Measurements from ENCODE around the gene PTCRA. TPM values are rescaled to one million over a fixed set of nuclear protein-coding genes. Genes with fewer than 3 reads are reported as not detected.

Gene PTCRA
- total RNA-seq, 1 donor from 2014 or later = not detected

DNA sequence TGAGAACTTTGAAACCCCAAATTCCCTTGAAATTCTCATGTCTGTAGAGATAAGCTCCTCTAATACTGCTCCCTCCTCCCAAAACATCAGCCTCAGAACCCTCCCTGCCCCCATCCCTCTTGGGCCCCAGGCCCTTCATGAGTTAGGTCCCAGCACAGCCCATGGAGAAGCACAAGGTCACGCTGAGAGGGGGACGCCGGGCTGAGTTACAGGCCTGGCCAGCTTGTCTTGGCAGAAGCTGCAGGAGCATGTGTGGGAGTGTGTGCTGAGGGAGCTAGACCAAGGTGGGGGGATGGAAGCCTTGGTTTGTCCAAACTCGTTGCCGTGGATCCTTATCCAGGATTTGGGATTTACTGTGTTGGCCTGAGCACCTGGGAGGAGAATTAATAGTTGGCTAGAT lies 8.5 kb upstream of the PTCRA start:
- DNase-seq (ENCODE audit: extremely low spot score in 2 of 2) = no peak
- Histone ChIP-seq H3K27me3 (no peaks in the 10 kb centered on the region), H3K27ac (no peak overlapping the region), H3K4me1 (peaks cover 7% of the 10 kb centered on the region), H3K4me3 (no peak overlapping the region), H3K36me3 (no peaks in the 10 kb centered on the region), H3K9me3 (no peaks in the 10 kb centered on the region)
- intact Hi-C loops (cut with DNase I) = loop anchor here (10.0 kb wide), 1 partner anchor 107 kb away; the partner anchor contains the start of genes KLHDC3 and MEA1
- no peak for TF ChIP-seq POLR2A (IDR thresholded peaks at IDR 0.05)
- TF ChIP-seq, protein P1, sequence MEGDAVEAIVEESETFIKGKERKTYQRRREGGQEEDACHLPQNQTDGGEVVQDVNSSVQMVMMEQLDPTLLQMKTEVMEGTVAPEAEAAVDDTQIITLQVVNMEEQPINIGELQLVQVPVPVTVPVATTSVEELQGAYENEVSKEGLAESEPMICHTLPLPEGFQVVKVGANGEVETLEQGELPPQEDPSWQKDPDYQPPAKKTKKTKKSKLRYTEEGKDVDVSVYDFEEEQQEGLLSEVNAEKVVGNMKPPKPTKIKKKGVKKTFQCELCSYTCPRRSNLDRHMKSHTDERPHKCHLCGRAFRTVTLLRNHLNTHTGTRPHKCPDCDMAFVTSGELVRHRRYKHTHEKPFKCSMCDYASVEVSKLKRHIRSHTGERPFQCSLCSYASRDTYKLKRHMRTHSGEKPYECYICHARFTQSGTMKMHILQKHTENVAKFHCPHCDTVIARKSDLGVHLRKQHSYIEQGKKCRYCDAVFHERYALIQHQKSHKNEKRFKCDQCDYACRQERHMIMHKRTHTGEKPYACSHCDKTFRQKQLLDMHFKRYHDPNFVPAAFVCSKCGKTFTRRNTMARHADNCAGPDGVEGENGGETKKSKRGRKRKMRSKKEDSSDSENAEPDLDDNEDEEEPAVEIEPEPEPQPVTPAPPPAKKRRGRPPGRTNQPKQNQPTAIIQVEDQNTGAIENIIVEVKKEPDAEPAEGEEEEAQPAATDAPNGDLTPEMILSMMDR (IDR thresholded peaks at IDR 0.05) = no peak
- TF ChIP-seq POLR2AphosphoS5 (IDR thresholded peaks at IDR 0.05; ENCODE audit: insufficient read depth in 1 of 2, low read depth in 1 of 2) = peak in 1 of 2 donors; percentile 41

DNA sequence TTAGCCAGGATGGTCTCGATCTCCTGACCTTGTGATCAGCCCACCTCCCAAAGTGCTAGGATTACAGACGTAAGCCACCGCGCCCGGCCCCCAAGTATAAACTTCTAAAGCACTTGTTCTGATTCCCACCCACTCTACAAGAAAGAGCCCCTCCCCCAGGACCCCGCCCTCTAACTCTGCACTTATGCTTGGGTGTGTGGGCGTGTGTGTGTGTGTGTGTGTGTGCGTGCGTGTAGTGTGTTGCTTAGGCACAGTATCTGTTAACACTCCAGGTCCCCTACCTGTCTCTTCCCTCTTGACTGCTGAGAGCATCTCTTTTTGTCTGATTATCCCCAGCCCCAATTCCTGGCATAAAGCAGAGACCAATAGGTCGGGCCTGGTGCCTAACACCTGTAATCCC lies 6.0 kb upstream of the PTCRA start:
- Histone ChIP-seq H3K9me3 (no peaks in the 10 kb centered on the region), H3K27ac (no peak overlapping the region), H3K36me3 (no peaks in the 10 kb centered on the region), H3K4me1 (peaks cover 7% of the 10 kb centered on the region), H3K27me3 (no peaks in the 10 kb centered on the region), H3K4me3 (no peak overlapping the region)
- intact Hi-C loops (cut with DNase I) = loop anchor here (10.0 kb wide), 1 partner anchor 105 kb away; the partner anchor contains the start of genes KLHDC3 and MEA1
- TF ChIP-seq POLR2AphosphoS5 (IDR thresholded peaks at IDR 0.05; ENCODE audit: insufficient read depth in 1 of 2, low read depth in 1 of 2) (no peak), POLR2A (IDR thresholded peaks at IDR 0.05) (no peak)
- TF ChIP-seq, protein P1 (IDR thresholded peaks at IDR 0.05) = no peak
- no peak for DNase-seq (ENCODE audit: extremely low spot score in 2 of 2)

DNA sequence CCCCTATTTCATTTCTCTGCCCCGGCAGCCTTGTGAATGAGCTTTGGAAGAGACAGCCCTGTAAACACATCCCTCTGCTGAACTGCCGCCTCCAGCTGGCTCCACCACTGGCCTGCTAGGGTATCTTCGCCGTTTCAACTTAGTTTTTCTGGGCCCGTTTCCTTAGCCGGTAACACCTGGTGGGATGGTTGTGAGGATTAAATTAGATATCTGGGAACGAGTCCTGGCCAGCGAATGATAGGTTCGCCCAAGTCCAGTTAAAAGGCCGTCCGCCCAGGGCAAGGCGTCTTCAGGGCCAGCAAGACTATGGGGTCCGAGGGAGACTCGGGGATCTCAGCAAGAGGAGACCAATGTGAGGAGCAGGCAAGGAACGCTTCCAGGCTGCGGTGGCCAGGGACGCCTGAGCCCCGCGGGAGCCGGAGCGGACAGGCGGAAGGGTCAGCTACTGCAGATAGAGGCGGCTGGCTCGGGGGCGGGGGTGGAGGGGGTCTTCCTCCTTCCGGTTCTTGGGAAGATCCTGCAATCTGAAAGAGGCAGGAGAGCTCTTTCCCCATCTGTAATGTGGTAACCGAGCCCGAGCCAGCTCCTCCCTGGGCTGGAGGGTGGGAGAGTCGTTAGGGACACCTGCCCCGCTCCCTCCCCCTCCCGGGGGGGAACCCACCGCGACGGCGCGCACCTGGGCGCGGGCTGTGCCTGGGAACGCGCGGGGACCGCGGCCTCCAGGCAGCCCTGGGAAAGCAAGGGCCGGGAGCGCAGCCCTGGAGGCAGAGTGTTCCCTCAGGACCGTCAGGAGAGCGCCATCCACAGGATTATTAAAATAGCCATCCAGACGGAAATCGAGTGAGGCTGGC lies 4.5 kb upstream of the PTCRA start:
- intact Hi-C loops (cut with DNase I) = no loop called here
- H3K4me3 ChIP-seq = peak overlapping the region; percentile 23 to 33

DNA sequence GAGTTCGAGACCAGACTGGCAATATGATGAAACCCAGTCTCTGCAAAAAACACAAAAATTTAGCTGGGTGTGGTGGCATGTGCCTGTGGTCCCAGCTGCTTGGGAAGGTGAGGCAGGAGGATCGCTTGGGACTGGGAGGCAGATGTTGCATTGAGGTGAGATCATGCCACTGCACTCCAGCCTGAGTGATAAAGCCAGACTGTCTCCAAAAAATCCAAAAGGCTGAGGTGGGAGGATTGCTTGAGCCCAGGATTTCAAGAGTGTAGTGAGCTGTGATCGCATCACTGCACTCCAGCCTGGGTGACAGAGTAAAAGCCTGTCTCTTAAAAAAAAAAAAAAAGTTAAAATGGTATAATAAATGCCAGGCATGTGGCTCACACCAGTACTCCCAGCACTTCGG lies 1.3 kb upstream of the PTCRA start:
- intact Hi-C loops (cut with DNase I) = no loop called here
- TF ChIP-seq, protein P1 (IDR thresholded peaks at IDR 0.05) = no peak
- TF ChIP-seq POLR2AphosphoS5 (IDR thresholded peaks at IDR 0.05; ENCODE audit: insufficient read depth in 1 of 2, low read depth in 1 of 2) (no peak), POLR2A (IDR thresholded peaks at IDR 0.05) (no peak)

More for the DNA sequence above, 4.5 kb upstream of the PTCRA start:
- H3K9me3 ChIP-seq = no peaks in the 10 kb centered on the region
- TF ChIP-seq POLR2A (IDR thresholded peaks at IDR 0.05) = no peak
- no peak for TF ChIP-seq POLR2AphosphoS5 (IDR thresholded peaks at IDR 0.05; ENCODE audit: insufficient read depth in 1 of 2, low read depth in 1 of 2)
- TF ChIP-seq, protein P1 (IDR thresholded peaks at IDR 0.05) = no peak
- H3K4me1 ChIP-seq = peaks cover 7% of the 10 kb centered on the region
- no peaks in the 10 kb centered on the region for H3K27me3 ChIP-seq
- H3K36me3 ChIP-seq = no peaks in the 10 kb centered on the region
- DNase-seq (ENCODE audit: extremely low spot score in 2 of 2) = no peak
- H3K27ac ChIP-seq = no peak overlapping the region

DNA sequence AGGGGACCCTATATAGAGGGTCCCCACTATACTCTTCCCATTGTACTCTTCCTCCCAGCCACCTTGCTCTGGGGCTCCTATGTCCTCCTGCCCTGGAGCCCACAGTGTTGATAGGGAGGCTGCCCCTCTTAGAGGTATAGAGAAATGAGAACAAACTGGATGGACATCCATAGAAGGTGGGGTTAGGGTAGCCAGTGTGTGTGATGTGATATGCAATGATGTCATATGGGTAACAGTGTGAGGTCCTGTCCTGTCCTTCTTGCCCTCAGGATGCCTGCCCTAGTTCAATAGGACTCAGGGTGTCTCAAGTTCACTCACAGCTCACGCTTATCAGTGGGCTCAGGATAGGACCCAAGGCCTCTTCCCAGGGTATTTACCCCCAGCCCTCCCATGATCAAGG lies 435 bp downstream of the PTCRA start:
- TF ChIP-seq POLR2A (IDR thresholded peaks at IDR 0.05) (no peak), POLR2AphosphoS5 (IDR thresholded peaks at IDR 0.05; ENCODE audit: insufficient read depth in 1 of 2, low read depth in 1 of 2) (no peak)
- TF ChIP-seq, protein P1 (IDR thresholded peaks at IDR 0.05) = no peak
- H3K4me1 ChIP-seq = peaks cover 6% of the 10 kb centered on the region
- no peaks in the 10 kb centered on the region for H3K27me3 ChIP-seq
- H3K9me3 ChIP-seq = no peaks in the 10 kb centered on the region
- H3K27ac ChIP-seq = no peak overlapping the region
- no peaks in the 10 kb centered on the region for H3K36me3 ChIP-seq
- no peak for DNase-seq (ENCODE audit: extremely low spot score in 2 of 2)
- intact Hi-C loops (cut with DNase I) = no loop called here
- H3K4me3 ChIP-seq = no peak overlapping the region

More for the DNA sequence above, 1.3 kb upstream of the PTCRA start:
- Histone ChIP-seq H3K4me3 (no peak overlapping the region), H3K27ac (no peak overlapping the region), H3K27me3 (no peaks in the 10 kb centered on the region), H3K36me3 (no peaks in the 10 kb centered on the region), H3K9me3 (no peaks in the 10 kb centered on the region), H3K4me1 (peaks cover 7% of the 10 kb centered on the region)
- no peak for DNase-seq (ENCODE audit: extremely low spot score in 2 of 2)
